HL-60 (cell line): Measurements from ENCODE around the gene SIN3B.
"Not testable (repeated sequence)": the region's sequence is repeated elsewhere in the genome, so short reads cannot be mapped to it uniquely, and the experiment has no call there.

ENCODE experiments used
- DNase-seq, 2 experiments: peaks; one replicate each; pipeline ENCODE4 v3.0.0-alpha.2; 2010 to 2020; ENCODE audit warnings: low read depth in 1 of 2, low spot score in 1 of 2
- H3K27ac ChIP-seq: fragments of 250-450 bp; sonication (Bioruptor Pico); replicated peaks from 2 replicates; pipeline ENCODE4 v1.5.1; 2020; ENCODE audit warnings: mild to moderate bottlenecking, moderate library complexity
- H3K27me3 ChIP-seq: fragments of 250-450 bp; sonication (Bioruptor Pico); 2 replicates; pipeline ENCODE4 v1.5.1; 2021; ENCODE audit warnings: mild to moderate bottlenecking, moderate library complexity; ENCODE audit not compliant: insufficient read depth, poor library complexity, severe bottlenecking
- H3K4me3 ChIP-seq: replicated peaks from 2 replicates; pipeline ENCODE4 v1.5.1; 2011; ENCODE audit warnings: mild to moderate bottlenecking, control low read depth, low read length; ENCODE audit not compliant: insufficient read depth
- CTCF ChIP-seq: IDR thresholded peaks from one replicate; pipeline ENCODE4 v1.5.1; 2011; ENCODE audit warnings: low read length, control low read depth, inconsistent platforms; ENCODE audit not compliant: insufficient read depth
- GABPA ChIP-seq: IDR thresholded peaks from 2 replicates; pipeline ENCODE4 v1.6.1; 2012; ENCODE audit warnings: low read depth
- POLR2AphosphoS5 ChIP-seq: IDR thresholded peaks from 2 replicates; pipeline ENCODE4 v1.6.1; 2012; ENCODE audit warnings: low read depth
- REST ChIP-seq: IDR thresholded peaks from 2 replicates; pipeline ENCODE4 v1.6.1; 2012; ENCODE audit warnings: low read depth; ENCODE audit not compliant: insufficient replicate concordance
- SPI1 ChIP-seq: IDR thresholded peaks from 2 replicates; pipeline ENCODE4 v1.6.1; 2012; ENCODE audit warnings: low read depth, mild to moderate bottlenecking, borderline replicate concordance

SIN3B gene

GRCh38 chr19:16872728-16873127 is 43.5 kb downstream of the SIN3B start:
- no peak for DNase-seq
- H3K27me3 ChIP-seq: no peaks in the 10 kb centered on the region
- H3K27ac ChIP-seq: no peak overlapping the region
- no peak for TF ChIP-seq CTCF
- no peak for TF ChIP-seq GABPA
- no peak for TF ChIP-seq POLR2AphosphoS5
- no peak for TF ChIP-seq REST
- TF ChIP-seq SPI1: no peak
- no peak overlapping the region for H3K4me3 ChIP-seq

- TF ChIP-seq POLR2AphosphoS5 (no peak), CTCF (no peak), SPI1 (no peak), REST (no peak), GABPA (no peak)
- H3K4me3 ChIP-seq: no peak overlapping the region
- H3K27me3 ChIP-seq: no peaks in the 10 kb centered on the region
- DNase-seq: no peak
- no peak overlapping the region for H3K27ac ChIP-seq
These were observed 44.4 kb downstream of the SIN3B start for GRCh38 chr19:16873594-16873993.

- H3K27ac ChIP-seq: no peak overlapping the region
- TF ChIP-seq SPI1: no peak
- no peak for TF ChIP-seq GABPA
- TF ChIP-seq REST: no peak
- no peak for TF ChIP-seq CTCF
- no peak for TF ChIP-seq POLR2AphosphoS5
- H3K4me3 ChIP-seq: no peak overlapping the region
- H3K27me3 ChIP-seq: no peaks in the 10 kb centered on the region
- DNase-seq: no peak
These were observed 45.2 kb downstream of the SIN3B start for GRCh38 chr19:16874250-16874977.

GRCh38 chr19:16874978-16875299 is 45.7 kb downstream of the SIN3B start:
- H3K4me3 ChIP-seq, H3K27ac ChIP-seq, DNase-seq, H3K27me3 ChIP-seq: not testable (repeated sequence)
